Measurements from ENCODE around the gene PTPN20.

- TF ChIP-seq POLR2A (IDR thresholded peaks at IDR 0.05), result no peak
- no peak for TF ChIP-seq CTCF (IDR thresholded peaks at IDR 0.05)
- no peak for TF ChIP-seq POLR2AphosphoS5 (IDR thresholded peaks at IDR 0.05)
These were observed 127.8 kb downstream of the PTPN20 start for GRCh38 chr10:47038881-47039561.

All from prostate gland (tissue), 2 donors.